Heart left ventricle (tissue), 16 donors: ENCODE results near the gene GPRC5A. TPM values are rescaled to one million over a fixed set of nuclear protein-coding genes. Genes with fewer than 3 reads are reported as not detected.

Source experiments
- ATAC-seq, 4 donors: fragments of 200-7000 bp; cut with Tn5 transposase; one replicate each; pipeline ENCODE4 v1.9.1; 2020 to 2022; ENCODE audit warnings: moderate library complexity in 4 of 4, mild to moderate bottlenecking in 3 of 4, moderate number of reproducible peaks in 1 of 4
- DNase-seq, 5 donors: peaks; one replicate each; pipeline ENCODE4 v3.0.0-alpha.2; 2020
- H3K27ac ChIP-seq, 12 donors: fragments of 200-600 bp; sonication (generic) in 4 of 12; one replicate each; pipeline versions ENCODE4 v1.5.0 to v1.8.0; 2016 to 2022; ENCODE audit warnings: mild to moderate bottlenecking in 2 of 12
- H3K27me3 ChIP-seq, 9 donors: fragments of 200-600 bp; sonication (generic) in 2 of 9; one replicate each; pipeline versions ENCODE4 v1.5.1 to v1.8.0; 2016 to 2022; ENCODE audit warnings: mild to moderate bottlenecking in 3 of 9
- H3K36me3 ChIP-seq, 9 donors: fragments of 200-600 bp; sonication (generic) in 2 of 9; one replicate each; pipeline versions ENCODE4 v1.5.0 to v1.8.0; 2018 to 2022; ENCODE audit warnings: mild to moderate bottlenecking in 2 of 9
- H3K4me1 ChIP-seq, 12 donors: fragments of 200-600 bp; sonication (generic) in 4 of 12; one replicate each; pipeline versions ENCODE4 v1.5.0 to v1.8.0; 2016 to 2022; ENCODE audit warnings: mild to moderate bottlenecking in 3 of 12
- H3K4me3 ChIP-seq, 12 donors: fragments of 200-600 bp; sonication (generic) in 4 of 12; one replicate each; pipeline versions ENCODE4 v1.5.0 to v1.8.0; 2017 to 2022; ENCODE audit warnings: mild to moderate bottlenecking in 9 of 12, moderate library complexity in 4 of 12
- H3K9me3 ChIP-seq, 12 donors: fragments of 200-600 bp; sonication (generic) in 4 of 12; one replicate each; pipeline versions ENCODE4 v1.5.0 to v1.8.0; 2016 to 2022; ENCODE audit warnings: mild to moderate bottlenecking in 1 of 12
- POLR2A ChIP-seq, 2 donors: fragments of 450-650 bp; IDR thresholded peaks; one replicate each; pipeline ENCODE4 v1.6.1; 2017; ENCODE audit warnings: antibody characterized with exemption in 2 of 2, mild to moderate bottlenecking in 2 of 2, moderate library complexity in 2 of 2
- WGBS, 4 donors: extraction: QIAGEN DNeasy Blood & Tissue Kit in 2 of 4; methylation state at CpG; one replicate each; pipeline versions ENCODE4 v1.1.5 to v1.1.7; 2013 to 2018; 5-methylcytosine and 5-hydroxymethylcytosine counted together
- intact Hi-C, 10 donors: fragments of 100-400 bp; cut with DNase I; formaldehyde crosslinking; loops; one replicate each; pipeline versions ENCODE4 v1.11.1 to v1.14.2; 2022
- polyA plus RNA-seq, 2 donors: library from polyadenylated mRNA; stranded (reverse); fragments of 200-250 nt; gene quantifications; one replicate each; pipeline ENCODE4 v1.2.3, GENCODE V29; 2013
- total RNA-seq, 9 donors: library from RNA; depleted of rRNA in 2 of 9; stranded (reverse); fragments of >200 nt in 2 of 9; fragmentation: NEBNext Ultra II Directional in 3 of 9; extraction: Animal tissue kit (Norgen Biotek cat#: 25700) in 3 of 9; gene quantifications; one replicate each; pipeline versions ENCODE4 v1.1.0 to v1.2.4, GENCODE V29; 2016 to 2023
- TF ChIP-seq, protein P1 (sequence below), 12 donors: fragments of 200-600 bp; sonication (generic) in 4 of 12; IDR thresholded peaks; one replicate each; pipeline versions ENCODE4 v1.5.0 to v1.8.0; 2018 to 2022; ENCODE audit warnings: antibody characterized with exemption in 12 of 12, mild to moderate bottlenecking in 5 of 12
- donor health status: ischemic (EF 13 %, LVEDD 7.1; RV severe dilation, severe dysfunction).
- donor health status: healthy with polysubstance abuse.
- donor health status: DM: no; HTN: yes; CAD: no.
- donor health status: DM: no; HTN: no; CAD: no.
- donor health status: ischemic (EF 25% LVEDD 6.9; RV normal size, moderate dysfunction).
- donor health status: ischemic (EF 25% LVEDD 5.7; RV mildly dilated, moderate dysfunction).
- donor health status: healthy.
- donor health status: DM: yes; HTN: yes; CAD: no.
- donor health status: ischemic (EF 35%, LVEDD 5.7; RV mildly dilated, moderate dysfunction).
- donor health status: nonischemic (EF 11% LVEDD 7.7; RV severe dilation, severe dysfunction).
- donor health status: DM: yes; HTN: yes; CAD: no.
- donor health status: PGD.
- donor health status: ischemic (EF 29% LVEDD 5.4; RV normal size, mild dysfunction).
- donor health status: nonischemic (EF 23%, LVEDD 6.1; RV moderate dilation, normal function).

The GPRC5A gene
- total and polyA plus RNA-seq, 11 donors, result 0.27 to 5.3 (median 1.2) TPM

- no peak overlapping the region for H3K4me3 ChIP-seq
- ATAC-seq (no peak), DNase-seq (no peak)
- no peaks in the 10 kb centered on the region for H3K9me3 ChIP-seq
- peaks cover 0 to under 1% (median 0%) of the 10 kb centered on the region in 9 donors for H3K27me3 ChIP-seq
- TF ChIP-seq, protein P1, sequence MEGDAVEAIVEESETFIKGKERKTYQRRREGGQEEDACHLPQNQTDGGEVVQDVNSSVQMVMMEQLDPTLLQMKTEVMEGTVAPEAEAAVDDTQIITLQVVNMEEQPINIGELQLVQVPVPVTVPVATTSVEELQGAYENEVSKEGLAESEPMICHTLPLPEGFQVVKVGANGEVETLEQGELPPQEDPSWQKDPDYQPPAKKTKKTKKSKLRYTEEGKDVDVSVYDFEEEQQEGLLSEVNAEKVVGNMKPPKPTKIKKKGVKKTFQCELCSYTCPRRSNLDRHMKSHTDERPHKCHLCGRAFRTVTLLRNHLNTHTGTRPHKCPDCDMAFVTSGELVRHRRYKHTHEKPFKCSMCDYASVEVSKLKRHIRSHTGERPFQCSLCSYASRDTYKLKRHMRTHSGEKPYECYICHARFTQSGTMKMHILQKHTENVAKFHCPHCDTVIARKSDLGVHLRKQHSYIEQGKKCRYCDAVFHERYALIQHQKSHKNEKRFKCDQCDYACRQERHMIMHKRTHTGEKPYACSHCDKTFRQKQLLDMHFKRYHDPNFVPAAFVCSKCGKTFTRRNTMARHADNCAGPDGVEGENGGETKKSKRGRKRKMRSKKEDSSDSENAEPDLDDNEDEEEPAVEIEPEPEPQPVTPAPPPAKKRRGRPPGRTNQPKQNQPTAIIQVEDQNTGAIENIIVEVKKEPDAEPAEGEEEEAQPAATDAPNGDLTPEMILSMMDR (IDR thresholded peaks at IDR 0.05), result no peak
- TF ChIP-seq POLR2A (IDR thresholded peaks at IDR 0.05), result no peak
- no peaks in the 10 kb centered on the region for H3K36me3 ChIP-seq
- peak overlapping the region in 1 of 12 donors; percentile 51 for H3K27ac ChIP-seq
- intact Hi-C loops, result no loop called here
- 90 to 96% (median 93%) methylated on average over 8 of the region's 8 CpGs for WGBS, 4 donors
- H3K4me1 ChIP-seq, result peaks cover 0 to 15% (median 0%) of the 10 kb centered on the region in 12 donors
Observed at GRCh38 chr12:12898911-12899511, 7.6 kb downstream of the GPRC5A start.

GRCh38 chr12:12899530-12900380 lies 8.4 kb downstream of the GPRC5A start:
- peak overlapping the region in 4 of 12 donors; percentile 5 to 51 (median 32) for H3K27ac ChIP-seq
- intact Hi-C loops, result no loop called here
- DNase-seq (peak in 1 of 5 donors; percentile 52), ATAC-seq (peak in 3 of 4 donors; percentile 21 to 59 (median 57))
- no peaks in the 10 kb centered on the region for H3K27me3 ChIP-seq
- H3K4me3 ChIP-seq, result no peak overlapping the region
- 82 to 84% (median 84%) methylated on average over 10 of the region's 10 CpGs for WGBS, 4 donors
- H3K36me3 ChIP-seq, result no peaks in the 10 kb centered on the region
- TF ChIP-seq, protein P1 (IDR thresholded peaks at IDR 0.05), result no peak
- no peak for TF ChIP-seq POLR2A (IDR thresholded peaks at IDR 0.05)
- H3K4me1 ChIP-seq, result peaks cover 0 to 15% (median 0%) of the 10 kb centered on the region in 12 donors
- H3K9me3 ChIP-seq, result no peaks in the 10 kb centered on the region

DNA sequence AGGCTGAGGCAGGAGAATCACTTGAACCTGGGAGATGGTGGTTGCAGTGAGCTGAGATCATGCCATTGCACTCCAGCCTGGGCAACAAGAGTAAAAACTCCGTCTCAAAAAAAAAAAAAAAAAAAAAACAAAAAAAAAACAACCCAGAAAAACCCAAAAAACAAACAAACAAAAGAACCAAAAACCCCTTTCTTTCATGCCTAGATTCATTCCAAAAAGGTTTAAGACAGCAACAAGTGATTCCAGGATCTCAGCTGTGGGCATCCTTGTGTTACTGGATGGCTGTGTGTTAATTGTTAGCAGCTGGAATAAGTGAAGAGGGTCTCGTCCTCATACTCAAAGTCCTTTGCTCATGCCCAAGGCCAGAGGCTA lies 9.4 kb downstream of the GPRC5A start:
- DNase-seq (no peak), ATAC-seq (no peak)
- Histone ChIP-seq H3K36me3 (no peaks in the 10 kb centered on the region), H3K4me3 (no peak overlapping the region), H3K9me3 (no peaks in the 10 kb centered on the region), H3K4me1 (peaks cover 0 to 15% (median 0%) of the 10 kb centered on the region in 12 donors), H3K27ac (peak overlapping the region in 3 of 12 donors; percentile 43 to 63 (median 59)), H3K27me3 (no peaks in the 10 kb centered on the region)
- WGBS, 4 donors, result 81 to 98% (median 87%) methylated on average over 2 of the region's 2 CpGs
- intact Hi-C loops, result no loop called here
- TF ChIP-seq POLR2A (IDR thresholded peaks at IDR 0.05), result no peak
- TF ChIP-seq, protein P1 (IDR thresholded peaks at IDR 0.05), result no peak

DNA sequence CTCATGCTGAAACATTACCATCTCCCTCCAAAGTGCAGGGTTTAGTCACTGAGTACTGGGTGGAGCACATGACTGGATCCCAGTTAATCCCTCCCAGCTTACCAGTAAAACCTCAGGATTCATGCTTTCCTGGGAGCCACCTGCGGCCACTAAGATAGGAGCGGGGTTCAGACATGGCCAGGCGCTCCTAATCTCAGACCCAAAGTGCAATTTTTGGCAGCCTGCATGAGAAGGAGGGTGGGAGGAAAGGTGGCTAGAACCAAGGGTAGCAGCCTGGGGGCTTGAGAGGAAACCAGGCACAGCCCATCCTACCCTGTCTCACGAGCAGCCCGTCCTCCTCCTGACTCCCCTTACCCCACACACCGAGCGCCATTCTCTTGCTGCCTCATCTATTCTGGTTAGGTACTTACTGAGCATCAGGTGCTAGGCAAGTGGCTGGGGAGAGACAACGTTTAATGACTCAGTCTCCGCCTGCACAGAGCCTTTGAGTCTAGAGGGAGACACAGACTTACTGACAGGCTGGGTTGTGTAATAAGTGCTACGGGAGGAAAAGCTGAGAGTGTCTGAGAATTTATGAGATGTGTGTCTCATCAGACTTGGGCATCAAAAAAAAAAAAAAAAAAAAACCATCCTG lies 9.9 kb downstream of the GPRC5A start:
- 81 to 88% (median 82%) methylated on average over 10 of the region's 10 CpGs for WGBS, 4 donors
- Histone ChIP-seq H3K27me3 (peaks cover 0 to 4% (median 0%) of the 10 kb centered on the region in 9 donors), H3K27ac (peak overlapping the region in 9 of 12 donors; percentile 10 to 67 (median 43)), H3K9me3 (no peaks in the 10 kb centered on the region), H3K36me3 (no peaks in the 10 kb centered on the region), H3K4me3 (no peak overlapping the region), H3K4me1 (peaks cover 0 to 15% (median 0%) of the 10 kb centered on the region in 12 donors)
- TF ChIP-seq, protein P1 (IDR thresholded peaks at IDR 0.05), result no peak
- TF ChIP-seq POLR2A (IDR thresholded peaks at IDR 0.05), result no peak
- peak; percentile 46 to 90 (median 84) for ATAC-seq
- peak in 1 of 5 donors; percentile 50 for DNase-seq
- intact Hi-C loops, result no loop called here
